ENCODE results near the gene PATE3.

The PATE3 gene

GRCh38 chr11:125787827-125788226 is at the start of gene PATE3:
Gene PATE3 (plus strand): TSS chr11:125788127. CDS start chr11:125788152, 25 bp downstream.
- Histone ChIP-seq H3K27ac (ENCODE audit: low read length) (no peak within 1 kb of the TSS), H3K36me3 (ENCODE audit: control insufficient read depth in 2 of 2, insufficient read depth in 2 of 2, low read length in 2 of 2) (no peaks in the 10 kb centered on the region), H3K27me3 (ENCODE audit: control insufficient read depth in 1 of 2, insufficient read depth in 2 of 2, low read length in 2 of 2) (no peaks in the 10 kb centered on the region), H3K4me1 (ENCODE audit: control insufficient read depth, insufficient read depth, low read length) (no peaks in the 10 kb centered on the region), H3K4me3 (ENCODE audit: low read length in 2 of 2) (no peak within 1 kb of the TSS), H3K9me3 (ENCODE audit: control insufficient read depth in 2 of 2, low read length in 2 of 2) (peaks cover 4 to 18% of the 10 kb centered on the region in 2 donors), H3K9ac (ENCODE audit: low read length in 2 of 2) (no peak within 1 kb of the TSS)

GRCh38 chr11:125740617-125741016 is 47.3 kb upstream of the PATE3 start:
- no peaks in the 10 kb centered on the region for H3K36me3 ChIP-seq (ENCODE audit: control insufficient read depth in 2 of 2, insufficient read depth in 2 of 2, low read length in 2 of 2)
- no peak overlapping the region for H3K27ac ChIP-seq (ENCODE audit: low read length)
- H3K4me1 ChIP-seq (ENCODE audit: control insufficient read depth, insufficient read depth, low read length): no peaks in the 10 kb centered on the region
- no peaks in the 10 kb centered on the region for H3K27me3 ChIP-seq (ENCODE audit: control insufficient read depth in 1 of 2, insufficient read depth in 2 of 2, low read length in 2 of 2)
- no peaks in the 10 kb centered on the region for H3K9me3 ChIP-seq (ENCODE audit: control insufficient read depth in 2 of 2, low read length in 2 of 2)
- no peak overlapping the region for H3K9ac ChIP-seq (ENCODE audit: low read length in 2 of 2)
- no peak overlapping the region for H3K4me3 ChIP-seq (ENCODE audit: low read length in 2 of 2)

GRCh38 chr11:125743681-125744080 is 44.2 kb upstream of the PATE3 start:
- Histone ChIP-seq H3K36me3 (ENCODE audit: control insufficient read depth in 2 of 2, insufficient read depth in 2 of 2, low read length in 2 of 2) (no peaks in the 10 kb centered on the region), H3K9ac (ENCODE audit: low read length in 2 of 2) (no peak overlapping the region), H3K27me3 (ENCODE audit: control insufficient read depth in 1 of 2, insufficient read depth in 2 of 2, low read length in 2 of 2) (no peaks in the 10 kb centered on the region), H3K4me3 (ENCODE audit: low read length in 2 of 2) (no peak overlapping the region), H3K27ac (ENCODE audit: low read length) (no peak overlapping the region), H3K4me1 (ENCODE audit: control insufficient read depth, insufficient read depth, low read length) (no peaks in the 10 kb centered on the region), H3K9me3 (ENCODE audit: control insufficient read depth in 2 of 2, low read length in 2 of 2) (no peaks in the 10 kb centered on the region)

GRCh38 chr11:125745979-125746378 is 41.9 kb upstream of the PATE3 start, which contains the start of gene PATE1:
Gene PATE1 (plus strand): TSS chr11:125746279. CDS start chr11:125746305, 26 bp downstream.
- Histone ChIP-seq H3K4me3 (ENCODE audit: low read length in 2 of 2) (no peak within 1 kb of the TSS), H3K4me1 (ENCODE audit: control insufficient read depth, insufficient read depth, low read length) (no peaks in the 10 kb centered on the region), H3K27me3 (ENCODE audit: control insufficient read depth in 1 of 2, insufficient read depth in 2 of 2, low read length in 2 of 2) (no peaks in the 10 kb centered on the region), H3K9ac (ENCODE audit: low read length in 2 of 2) (no peak within 1 kb of the TSS), H3K27ac (ENCODE audit: low read length) (no peak within 1 kb of the TSS), H3K9me3 (ENCODE audit: control insufficient read depth in 2 of 2, low read length in 2 of 2) (peaks cover 0 to 2% of the 10 kb centered on the region in 2 donors), H3K36me3 (ENCODE audit: control insufficient read depth in 2 of 2, insufficient read depth in 2 of 2, low read length in 2 of 2) (no peaks in the 10 kb centered on the region)

GRCh38 chr11:125750629-125751028 is 37.3 kb upstream of the PATE3 start:
- peaks cover 2% of the 10 kb centered on the region in 2 donors for H3K9me3 ChIP-seq (ENCODE audit: control insufficient read depth in 2 of 2, low read length in 2 of 2)
- no peak overlapping the region for H3K9ac ChIP-seq (ENCODE audit: low read length in 2 of 2)

GRCh38 chr11:125756050-125756449 is 31.9 kb upstream of the PATE3 start:
- H3K27ac ChIP-seq (ENCODE audit: low read length): no peak overlapping the region
- peaks cover 0 to 2% of the 10 kb centered on the region in 2 donors for H3K9me3 ChIP-seq (ENCODE audit: control insufficient read depth in 2 of 2, low read length in 2 of 2)
- no peaks in the 10 kb centered on the region for H3K27me3 ChIP-seq (ENCODE audit: control insufficient read depth in 1 of 2, insufficient read depth in 2 of 2, low read length in 2 of 2)
- H3K36me3 ChIP-seq (ENCODE audit: control insufficient read depth in 2 of 2, insufficient read depth in 2 of 2, low read length in 2 of 2): no peaks in the 10 kb centered on the region
- H3K9ac ChIP-seq (ENCODE audit: low read length in 2 of 2): no peak overlapping the region
- H3K4me1 ChIP-seq (ENCODE audit: control insufficient read depth, insufficient read depth, low read length): no peaks in the 10 kb centered on the region
- H3K4me3 ChIP-seq (ENCODE audit: low read length in 2 of 2): no peak overlapping the region

More at GRCh38 chr11:125750629-125751028, 37.3 kb upstream of the PATE3 start:
- H3K27me3 ChIP-seq (ENCODE audit: control insufficient read depth in 1 of 2, insufficient read depth in 2 of 2, low read length in 2 of 2): no peaks in the 10 kb centered on the region
- H3K4me1 ChIP-seq (ENCODE audit: control insufficient read depth, insufficient read depth, low read length): no peaks in the 10 kb centered on the region
- no peak overlapping the region for H3K4me3 ChIP-seq (ENCODE audit: low read length in 2 of 2)
- no peak overlapping the region for H3K27ac ChIP-seq (ENCODE audit: low read length)
- no peaks in the 10 kb centered on the region for H3K36me3 ChIP-seq (ENCODE audit: control insufficient read depth in 2 of 2, insufficient read depth in 2 of 2, low read length in 2 of 2)

- Histone ChIP-seq H3K36me3 (ENCODE audit: control insufficient read depth in 2 of 2, insufficient read depth in 2 of 2, low read length in 2 of 2) (no peaks in the 10 kb centered on the region), H3K27me3 (ENCODE audit: control insufficient read depth in 1 of 2, insufficient read depth in 2 of 2, low read length in 2 of 2) (no peaks in the 10 kb centered on the region), H3K9ac (ENCODE audit: low read length in 2 of 2) (no peak overlapping the region), H3K27ac (ENCODE audit: low read length) (no peak overlapping the region), H3K4me1 (ENCODE audit: control insufficient read depth, insufficient read depth, low read length) (no peaks in the 10 kb centered on the region), H3K4me3 (ENCODE audit: low read length in 2 of 2) (no peak overlapping the region), H3K9me3 (ENCODE audit: control insufficient read depth in 2 of 2, low read length in 2 of 2) (peaks cover 3 to 5% of the 10 kb centered on the region in 2 donors)
Measured at GRCh38 chr11:125762445-125762844, 25.5 kb upstream of the PATE3 start.

GRCh38 chr11:125763483-125763882 is 24.4 kb upstream of the PATE3 start:
- Histone ChIP-seq H3K9ac (ENCODE audit: low read length in 2 of 2) (no peak overlapping the region), H3K27me3 (ENCODE audit: control insufficient read depth in 1 of 2, insufficient read depth in 2 of 2, low read length in 2 of 2) (no peaks in the 10 kb centered on the region), H3K4me1 (ENCODE audit: control insufficient read depth, insufficient read depth, low read length) (no peaks in the 10 kb centered on the region), H3K36me3 (ENCODE audit: control insufficient read depth in 2 of 2, insufficient read depth in 2 of 2, low read length in 2 of 2) (no peaks in the 10 kb centered on the region), H3K9me3 (ENCODE audit: control insufficient read depth in 2 of 2, low read length in 2 of 2) (peaks cover 3 to 5% of the 10 kb centered on the region in 2 donors), H3K4me3 (ENCODE audit: low read length in 2 of 2) (no peak overlapping the region), H3K27ac (ENCODE audit: low read length) (no peak overlapping the region)

GRCh38 chr11:125766251-125766650 is 21.7 kb upstream of the PATE3 start:
- peaks cover 4 to 5% of the 10 kb centered on the region in 2 donors for H3K9me3 ChIP-seq (ENCODE audit: control insufficient read depth in 2 of 2, low read length in 2 of 2)
- no peak overlapping the region for H3K9ac ChIP-seq (ENCODE audit: low read length in 2 of 2)
- H3K27ac ChIP-seq (ENCODE audit: low read length): no peak overlapping the region
- H3K27me3 ChIP-seq (ENCODE audit: control insufficient read depth in 1 of 2, insufficient read depth in 2 of 2, low read length in 2 of 2): no peaks in the 10 kb centered on the region
- H3K4me3 ChIP-seq (ENCODE audit: low read length in 2 of 2): no peak overlapping the region
- no peaks in the 10 kb centered on the region for H3K36me3 ChIP-seq (ENCODE audit: control insufficient read depth in 2 of 2, insufficient read depth in 2 of 2, low read length in 2 of 2)
- H3K4me1 ChIP-seq (ENCODE audit: control insufficient read depth, insufficient read depth, low read length): no peaks in the 10 kb centered on the region

- no peak overlapping the region for H3K4me3 ChIP-seq (ENCODE audit: low read length in 2 of 2)
- H3K27ac ChIP-seq (ENCODE audit: low read length): no peak overlapping the region
- no peaks in the 10 kb centered on the region for H3K36me3 ChIP-seq (ENCODE audit: control insufficient read depth in 2 of 2, insufficient read depth in 2 of 2, low read length in 2 of 2)
- H3K4me1 ChIP-seq (ENCODE audit: control insufficient read depth, insufficient read depth, low read length): no peaks in the 10 kb centered on the region
- peaks cover 2 to 5% of the 10 kb centered on the region in 2 donors for H3K9me3 ChIP-seq (ENCODE audit: control insufficient read depth in 2 of 2, low read length in 2 of 2)
- H3K9ac ChIP-seq (ENCODE audit: low read length in 2 of 2): no peak overlapping the region
- H3K27me3 ChIP-seq (ENCODE audit: control insufficient read depth in 1 of 2, insufficient read depth in 2 of 2, low read length in 2 of 2): no peaks in the 10 kb centered on the region
Measured at GRCh38 chr11:125768336-125769046, 19.4 kb upstream of the PATE3 start.

GRCh38 chr11:125770583-125770982 is 17.3 kb upstream of the PATE3 start:
- Histone ChIP-seq H3K9ac (ENCODE audit: low read length in 2 of 2) (no peak overlapping the region), H3K4me3 (ENCODE audit: low read length in 2 of 2) (no peak overlapping the region), H3K27me3 (ENCODE audit: control insufficient read depth in 1 of 2, insufficient read depth in 2 of 2, low read length in 2 of 2) (no peaks in the 10 kb centered on the region), H3K27ac (ENCODE audit: low read length) (no peak overlapping the region), H3K4me1 (ENCODE audit: control insufficient read depth, insufficient read depth, low read length) (no peaks in the 10 kb centered on the region), H3K9me3 (ENCODE audit: control insufficient read depth in 2 of 2, low read length in 2 of 2) (peaks cover 0 to 2% of the 10 kb centered on the region in 2 donors), H3K36me3 (ENCODE audit: control insufficient read depth in 2 of 2, insufficient read depth in 2 of 2, low read length in 2 of 2) (no peaks in the 10 kb centered on the region)

Measured in stomach smooth muscle (tissue), 2 donors.